Thoracic aorta (tissue), 2 donors: ENCODE results near the gene ZNF592. TPM values are rescaled to one million over a fixed set of nuclear protein-coding genes. Genes with fewer than 3 reads are reported as not detected.

ENCODE experiments used
- ATAC-seq: fragments of 150-250 bp; one replicate; pipeline ENCODE4 v1.8.0; 2017; ENCODE audit warnings: low read depth; ENCODE audit not compliant: insufficient number of reproducible peaks, low FRiP score
- DNase-seq: peaks from one replicate; pipeline ENCODE4 v3.0.0-alpha.2; 2020; ENCODE audit warnings: low spot score
- H3K27ac ChIP-seq, 2 donors: fragments of 200-600 bp; sonication (generic); 1 replicate in 1 of 2; 2 replicates in 1 of 2; pipeline ENCODE4 v1.5.1; 2016; ENCODE audit warnings: mild to moderate bottlenecking in 2 of 2, moderate library complexity in 2 of 2
- H3K27me3 ChIP-seq: fragments of 200-600 bp; sonication (generic); replicated peaks from 2 replicates; pipeline ENCODE4 v1.6.0; 2016; ENCODE audit warnings: mild to moderate bottlenecking; ENCODE audit not compliant: insufficient read depth
- H3K36me3 ChIP-seq: fragments of 200-600 bp; sonication (generic); one replicate; pipeline ENCODE4 v1.5.1; 2016
- H3K4me1 ChIP-seq, 2 donors: fragments of 200-600 bp; sonication (generic); 1 replicate in 1 of 2; 2 replicates in 1 of 2; pipeline versions ENCODE4 v1.5.1 to v1.6.0; 2016; ENCODE audit warnings: low read depth in 2 of 2, mild to moderate bottlenecking in 1 of 2; ENCODE audit not compliant: control insufficient read depth in 1 of 2
- H3K4me3 ChIP-seq: fragments of 200-600 bp; sonication (generic); 2 replicates; pipeline ENCODE4 v1.5.1; 2016; ENCODE audit warnings: mild to moderate bottlenecking
- H3K9me3 ChIP-seq: fragments of 200-600 bp; sonication (generic); 2 replicates; pipeline ENCODE4 v1.5.1; 2016
- total RNA-seq, 2 donors: library from RNA; depleted of rRNA; stranded (reverse); fragments of >200 nt; gene quantifications; one replicate each; pipeline versions ENCODE4 v1.1.0 to v1.2.3, GENCODE V29; 2016
- TF ChIP-seq, protein P1 (sequence below): fragments of 200-600 bp; sonication (generic); IDR thresholded peaks from one replicate; pipeline ENCODE4 v1.5.1; 2019; ENCODE audit warnings: antibody characterized with exemption

The ZNF592 gene
- total RNA-seq, 2 donors from 2014 or later, result 24.4 to 26.7 TPM

DNA sequence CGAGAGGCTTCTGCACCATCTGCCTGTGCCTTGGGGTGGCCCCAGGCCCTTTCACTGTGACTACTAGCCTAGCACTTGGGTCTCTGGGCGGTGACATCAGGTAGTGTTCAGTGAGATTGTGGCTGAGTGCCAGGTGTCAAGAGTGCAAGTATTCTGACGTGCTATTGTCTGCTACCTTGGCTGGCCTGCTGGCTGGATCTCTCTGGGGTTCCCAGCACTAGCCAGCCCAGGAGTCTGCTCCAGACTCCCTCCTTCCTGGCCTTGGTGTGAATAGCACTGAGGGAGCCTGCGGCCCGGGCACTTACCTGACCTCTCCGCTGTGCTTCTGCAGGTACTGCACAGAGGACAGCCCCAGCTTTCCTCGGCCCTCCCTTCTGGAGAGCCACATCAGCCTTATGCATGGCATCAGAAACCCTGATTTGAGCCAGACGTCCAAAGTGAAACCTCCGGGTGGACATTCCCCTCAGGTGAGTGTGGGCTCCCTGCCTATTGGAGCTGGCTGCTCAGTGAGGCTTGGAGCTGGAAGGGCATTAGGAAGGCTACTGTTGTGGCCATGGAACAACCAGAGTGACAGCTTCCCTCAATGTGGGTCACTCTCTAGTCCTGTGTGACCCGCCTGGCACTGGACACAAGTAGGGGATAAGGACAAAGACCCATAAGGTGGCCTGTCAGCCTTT lies 51.3 kb downstream of the ZNF592 start:
- ATAC-seq (no peak), DNase-seq (no peak)
- H3K36me3 ChIP-seq, result peaks cover 73% of the 10 kb centered on the region
- no peaks in the 10 kb centered on the region for H3K9me3 ChIP-seq
- no peak overlapping the region for H3K27ac ChIP-seq
- H3K4me1 ChIP-seq, result no peaks in the 10 kb centered on the region
- TF ChIP-seq, protein P1, sequence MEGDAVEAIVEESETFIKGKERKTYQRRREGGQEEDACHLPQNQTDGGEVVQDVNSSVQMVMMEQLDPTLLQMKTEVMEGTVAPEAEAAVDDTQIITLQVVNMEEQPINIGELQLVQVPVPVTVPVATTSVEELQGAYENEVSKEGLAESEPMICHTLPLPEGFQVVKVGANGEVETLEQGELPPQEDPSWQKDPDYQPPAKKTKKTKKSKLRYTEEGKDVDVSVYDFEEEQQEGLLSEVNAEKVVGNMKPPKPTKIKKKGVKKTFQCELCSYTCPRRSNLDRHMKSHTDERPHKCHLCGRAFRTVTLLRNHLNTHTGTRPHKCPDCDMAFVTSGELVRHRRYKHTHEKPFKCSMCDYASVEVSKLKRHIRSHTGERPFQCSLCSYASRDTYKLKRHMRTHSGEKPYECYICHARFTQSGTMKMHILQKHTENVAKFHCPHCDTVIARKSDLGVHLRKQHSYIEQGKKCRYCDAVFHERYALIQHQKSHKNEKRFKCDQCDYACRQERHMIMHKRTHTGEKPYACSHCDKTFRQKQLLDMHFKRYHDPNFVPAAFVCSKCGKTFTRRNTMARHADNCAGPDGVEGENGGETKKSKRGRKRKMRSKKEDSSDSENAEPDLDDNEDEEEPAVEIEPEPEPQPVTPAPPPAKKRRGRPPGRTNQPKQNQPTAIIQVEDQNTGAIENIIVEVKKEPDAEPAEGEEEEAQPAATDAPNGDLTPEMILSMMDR, result no peak
- H3K4me3 ChIP-seq, result no peak overlapping the region
- H3K27me3 ChIP-seq, result no peaks in the 10 kb centered on the region

DNA sequence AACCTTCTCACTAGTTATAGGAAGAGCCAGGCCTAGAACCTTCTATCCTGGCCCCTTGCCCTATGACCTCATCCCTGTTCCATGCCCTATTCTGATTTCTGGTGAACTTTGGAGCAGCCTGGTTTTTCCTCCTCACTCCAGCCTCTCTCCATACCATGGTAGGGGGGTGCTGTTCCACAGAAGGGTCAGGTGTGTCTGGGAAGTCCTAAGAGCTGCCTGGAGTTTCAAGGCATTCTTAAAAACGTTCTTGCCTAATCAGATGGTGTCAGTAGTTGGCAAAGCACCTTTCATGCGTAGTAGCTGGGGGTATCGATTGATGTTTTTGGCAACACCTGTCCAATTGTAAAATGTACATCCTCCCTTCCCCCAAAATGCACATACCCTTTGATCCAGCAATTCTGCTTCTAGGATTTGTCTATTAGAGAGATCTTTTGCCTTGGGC lies 52.0 kb downstream of the ZNF592 start:
- Histone ChIP-seq H3K27ac (no peak overlapping the region), H3K4me3 (no peak overlapping the region), H3K27me3 (no peaks in the 10 kb centered on the region), H3K4me1 (no peaks in the 10 kb centered on the region), H3K9me3 (no peaks in the 10 kb centered on the region), H3K36me3 (peaks cover 79% of the 10 kb centered on the region)
- no peak for ATAC-seq
- TF ChIP-seq, protein P1, result no peak
- DNase-seq, result no peak

DNA sequence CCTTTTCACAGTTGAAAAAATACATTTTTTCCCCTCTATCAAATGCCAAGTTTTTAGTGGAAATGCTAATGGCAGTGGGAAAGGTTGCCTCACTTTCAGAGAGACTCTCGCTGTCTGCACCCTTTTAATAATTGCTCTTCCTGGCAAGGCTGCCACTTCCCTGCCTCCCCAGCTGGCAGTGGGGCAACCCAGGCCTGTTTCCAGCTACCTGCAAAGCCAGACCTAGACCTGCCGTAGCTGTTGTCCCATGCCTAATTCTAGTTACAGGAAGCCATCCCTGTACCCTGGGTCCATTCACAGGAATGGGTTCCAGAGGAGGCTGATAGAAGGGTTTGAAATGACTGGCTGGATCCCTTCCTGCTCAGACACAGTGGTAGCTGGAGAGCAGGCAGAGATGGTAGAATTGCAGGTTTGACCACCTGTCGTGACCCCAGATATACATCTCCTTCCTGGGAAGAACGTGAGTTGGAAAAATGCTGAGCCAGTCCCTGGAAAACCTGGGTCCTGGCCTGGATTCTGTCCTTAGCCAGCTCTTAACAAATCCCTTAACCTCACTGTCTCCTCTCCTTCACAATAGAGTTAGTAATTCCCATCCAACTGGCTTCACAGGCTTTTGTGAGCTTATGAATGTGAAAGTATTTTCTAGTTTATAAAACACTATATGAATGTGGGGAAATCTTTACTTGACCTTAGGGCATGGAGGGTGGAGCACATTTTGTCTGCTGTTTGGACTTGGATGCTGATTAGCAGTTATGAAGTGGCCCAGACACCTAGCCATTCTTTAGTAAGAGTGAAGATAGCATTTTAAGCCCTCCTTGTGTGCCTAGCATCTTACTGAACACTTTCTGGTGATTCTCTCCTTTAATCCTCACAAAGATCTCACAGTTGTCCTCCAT lies 55.9 kb downstream of the ZNF592 start:
- H3K4me1 ChIP-seq, result no peaks in the 10 kb centered on the region
- no peak overlapping the region for H3K4me3 ChIP-seq
- no peak overlapping the region for H3K27ac ChIP-seq
- DNase-seq (no peak), ATAC-seq (no peak)
- H3K36me3 ChIP-seq, result peaks cover 51% of the 10 kb centered on the region
- no peaks in the 10 kb centered on the region for H3K27me3 ChIP-seq
- H3K9me3 ChIP-seq, result no peaks in the 10 kb centered on the region
- TF ChIP-seq, protein P1, result no peak

DNA sequence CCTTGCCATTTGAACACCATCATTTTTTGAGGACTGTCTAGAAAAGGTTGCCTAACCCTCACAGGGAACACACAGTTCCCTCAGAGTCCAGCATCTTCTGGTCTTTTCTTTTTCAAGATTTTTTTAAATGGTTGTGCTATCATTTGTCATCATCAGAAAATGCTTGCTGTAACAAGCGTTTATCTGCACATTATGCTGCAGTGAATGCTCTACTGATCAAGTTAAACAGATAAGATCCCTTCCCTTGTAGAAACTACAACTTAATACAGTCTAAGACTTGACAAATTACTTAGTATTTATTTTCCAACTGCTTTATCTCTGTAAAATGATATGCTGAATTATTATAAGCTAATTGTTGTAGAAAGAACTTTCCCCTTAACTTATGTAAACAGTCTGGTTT lies 56.8 kb downstream of the ZNF592 start:
- H3K4me1 ChIP-seq, result no peaks in the 10 kb centered on the region
- H3K9me3 ChIP-seq, result no peaks in the 10 kb centered on the region
- H3K4me3 ChIP-seq, result no peak overlapping the region
- H3K36me3 ChIP-seq, result peaks cover 42% of the 10 kb centered on the region
- H3K27me3 ChIP-seq, result no peaks in the 10 kb centered on the region
- TF ChIP-seq, protein P1, result no peak
- ATAC-seq (no peak), DNase-seq (no peak)
- H3K27ac ChIP-seq, result no peak overlapping the region

DNA sequence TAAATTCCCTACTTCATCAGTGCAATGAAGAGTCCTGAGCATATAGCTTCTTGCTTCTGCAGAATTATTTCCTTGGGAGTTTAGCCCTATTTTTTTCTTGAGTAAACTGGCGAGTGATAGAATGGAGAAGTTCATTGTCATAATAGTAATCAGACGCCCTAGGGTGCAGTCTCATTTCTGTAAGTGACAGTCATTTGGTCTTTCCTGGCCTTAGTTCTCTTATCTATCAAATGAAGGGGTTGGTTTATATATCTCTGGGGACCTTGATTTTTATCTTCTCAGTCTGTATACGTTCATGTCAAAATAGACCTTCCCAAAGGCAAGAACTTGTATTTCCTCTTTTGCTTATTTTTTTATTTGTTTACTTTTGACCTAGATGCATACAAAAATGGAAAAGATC lies 58.8 kb downstream of the ZNF592 start:
- H3K36me3 ChIP-seq, result peaks cover 25% of the 10 kb centered on the region
- H3K27ac ChIP-seq, result no peak overlapping the region
- no peak for DNase-seq
- no peak for ATAC-seq
- no peaks in the 10 kb centered on the region for H3K27me3 ChIP-seq
- H3K4me1 ChIP-seq, result no peaks in the 10 kb centered on the region
- no peaks in the 10 kb centered on the region for H3K9me3 ChIP-seq
- TF ChIP-seq, protein P1, result no peak
- H3K4me3 ChIP-seq, result no peak overlapping the region
